Mesothelial cell of epicardium (in vitro differentiated cells): ENCODE measurements around the gene ACRV1. TPM values are rescaled to one million over a fixed set of nuclear protein-coding genes. Genes with fewer than 3 reads are reported as not detected.

Source experiments
- DNase-seq, 2 experiments: peaks; one replicate each; pipeline ENCODE4 v3.0.0; 2021; ENCODE audit warnings: low spot score in 2 of 2; ENCODE audit not compliant: unreplicated experiment in 2 of 2
- H3K27ac Mint-ChIP-seq: 2 replicates; pipeline ENCODE4 v1.8.0; 2021; ENCODE audit warnings: mixed read lengths
- H3K27me3 Mint-ChIP-seq: 2 replicates; pipeline ENCODE4 v1.8.0; 2021; ENCODE audit warnings: low read depth, mixed read lengths
- H3K36me3 Mint-ChIP-seq: 2 replicates; pipeline ENCODE4 v1.8.0; 2021; ENCODE audit warnings: mixed read lengths
- H3K4me1 Mint-ChIP-seq: 2 replicates; pipeline ENCODE4 v1.8.0; 2021; ENCODE audit warnings: mixed read lengths
- H3K4me3 Mint-ChIP-seq: 2 replicates; pipeline ENCODE4 v1.8.0; 2021; ENCODE audit warnings: mild to moderate bottlenecking, moderate library complexity, mixed read lengths
- H3K9me3 Mint-ChIP-seq: 2 replicates; pipeline ENCODE4 v1.8.0; 2021; ENCODE audit warnings: mixed read lengths
- total RNA-seq: library from RNA; stranded (reverse); gene quantifications from 3 replicates; pipeline ENCODE4 v1.2.1, GENCODE V29; 2021
- TF ChIP-seq, protein P1 (sequence below): fragments of 200-600 bp; sonication (generic); IDR thresholded peaks from one replicate; pipeline ENCODE4 v1.5.0; 2021; ENCODE audit warnings: antibody characterized with exemption; ENCODE audit not compliant: unreplicated experiment

Gene ACRV1
- total RNA-seq, 1 donor from 2014 or later, result 0.25 TPM

DNA sequence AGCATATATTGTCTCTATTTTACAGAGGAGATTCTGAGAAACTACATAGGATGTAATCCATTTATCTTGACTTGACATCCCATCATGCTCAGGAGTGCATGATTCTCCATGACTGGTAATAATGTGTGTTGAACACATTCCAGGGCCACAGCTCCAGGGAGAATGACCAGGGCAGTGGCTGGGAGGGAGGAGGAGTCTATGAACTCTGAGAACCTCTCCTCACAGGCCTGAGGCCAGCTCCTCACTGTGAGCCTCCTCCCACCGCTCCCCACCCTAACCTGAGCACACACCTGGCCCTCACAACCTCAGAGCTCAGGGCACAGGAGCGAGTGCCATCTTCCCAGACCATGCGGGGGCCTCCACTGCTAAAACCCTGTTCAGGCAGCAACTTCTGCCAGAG, 8.0 kb upstream of the ACRV1 start:
- Mint-ChIP-seq H3K27ac (no peak overlapping the region), H3K9me3 (no peaks in the 10 kb centered on the region), H3K36me3 (no peaks in the 10 kb centered on the region), H3K4me3 (no peak overlapping the region), H3K27me3 (no peaks in the 10 kb centered on the region), H3K4me1 (no peaks in the 10 kb centered on the region)
- no peak for DNase-seq
- TF ChIP-seq, protein P1, sequence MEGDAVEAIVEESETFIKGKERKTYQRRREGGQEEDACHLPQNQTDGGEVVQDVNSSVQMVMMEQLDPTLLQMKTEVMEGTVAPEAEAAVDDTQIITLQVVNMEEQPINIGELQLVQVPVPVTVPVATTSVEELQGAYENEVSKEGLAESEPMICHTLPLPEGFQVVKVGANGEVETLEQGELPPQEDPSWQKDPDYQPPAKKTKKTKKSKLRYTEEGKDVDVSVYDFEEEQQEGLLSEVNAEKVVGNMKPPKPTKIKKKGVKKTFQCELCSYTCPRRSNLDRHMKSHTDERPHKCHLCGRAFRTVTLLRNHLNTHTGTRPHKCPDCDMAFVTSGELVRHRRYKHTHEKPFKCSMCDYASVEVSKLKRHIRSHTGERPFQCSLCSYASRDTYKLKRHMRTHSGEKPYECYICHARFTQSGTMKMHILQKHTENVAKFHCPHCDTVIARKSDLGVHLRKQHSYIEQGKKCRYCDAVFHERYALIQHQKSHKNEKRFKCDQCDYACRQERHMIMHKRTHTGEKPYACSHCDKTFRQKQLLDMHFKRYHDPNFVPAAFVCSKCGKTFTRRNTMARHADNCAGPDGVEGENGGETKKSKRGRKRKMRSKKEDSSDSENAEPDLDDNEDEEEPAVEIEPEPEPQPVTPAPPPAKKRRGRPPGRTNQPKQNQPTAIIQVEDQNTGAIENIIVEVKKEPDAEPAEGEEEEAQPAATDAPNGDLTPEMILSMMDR, result no peak

DNA sequence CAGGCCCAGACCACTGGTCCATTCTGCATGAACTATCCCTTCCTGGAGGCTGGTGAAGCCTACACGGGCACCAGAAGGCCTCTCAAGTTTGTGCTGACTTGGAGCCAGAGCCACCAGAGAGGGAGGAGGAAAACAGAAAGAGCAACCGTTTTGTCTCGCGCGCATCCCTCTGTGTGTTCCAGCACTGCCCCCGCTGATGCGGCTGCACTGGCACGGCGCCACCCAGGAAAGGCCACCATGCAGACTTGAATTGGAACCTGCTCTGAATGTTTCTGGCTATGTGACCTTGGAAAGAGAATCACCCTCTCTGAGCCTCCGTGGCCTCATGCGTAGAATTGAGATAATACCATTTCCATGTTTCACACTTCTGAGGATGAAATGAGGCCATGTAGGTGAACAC, 7.4 kb upstream of the ACRV1 start:
- no peaks in the 10 kb centered on the region for H3K9me3 Mint-ChIP-seq
- H3K4me3 Mint-ChIP-seq, result no peak overlapping the region
- H3K27me3 Mint-ChIP-seq, result no peaks in the 10 kb centered on the region
- H3K36me3 Mint-ChIP-seq, result no peaks in the 10 kb centered on the region
- no peaks in the 10 kb centered on the region for H3K4me1 Mint-ChIP-seq
- DNase-seq, result no peak
- no peak overlapping the region for H3K27ac Mint-ChIP-seq
- TF ChIP-seq, protein P1, result no peak

DNA sequence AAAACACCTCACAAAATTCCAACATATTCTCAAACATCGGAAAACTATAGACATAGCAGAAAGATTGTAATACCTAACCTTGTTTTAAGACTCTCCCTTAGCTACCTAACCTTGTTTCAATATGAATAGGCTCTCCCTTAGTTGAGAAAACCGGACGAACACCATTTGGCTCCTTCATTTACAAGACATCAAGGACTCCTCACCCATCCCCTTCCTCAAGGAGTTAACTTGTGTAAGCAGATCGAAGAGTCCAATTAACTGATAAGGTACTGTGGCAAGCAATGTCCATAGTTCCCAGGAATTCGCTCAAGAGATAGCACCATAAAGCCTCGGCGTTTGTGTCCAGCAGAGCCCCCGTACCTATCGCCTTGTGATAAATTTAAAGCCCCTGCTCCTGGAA, 4.6 kb upstream of the ACRV1 start:
- Mint-ChIP-seq H3K4me1 (no peaks in the 10 kb centered on the region), H3K9me3 (no peaks in the 10 kb centered on the region), H3K27me3 (no peaks in the 10 kb centered on the region), H3K4me3 (no peak overlapping the region), H3K36me3 (no peaks in the 10 kb centered on the region), H3K27ac (no peak overlapping the region)
- DNase-seq, result no peak
- TF ChIP-seq, protein P1, result no peak

DNA sequence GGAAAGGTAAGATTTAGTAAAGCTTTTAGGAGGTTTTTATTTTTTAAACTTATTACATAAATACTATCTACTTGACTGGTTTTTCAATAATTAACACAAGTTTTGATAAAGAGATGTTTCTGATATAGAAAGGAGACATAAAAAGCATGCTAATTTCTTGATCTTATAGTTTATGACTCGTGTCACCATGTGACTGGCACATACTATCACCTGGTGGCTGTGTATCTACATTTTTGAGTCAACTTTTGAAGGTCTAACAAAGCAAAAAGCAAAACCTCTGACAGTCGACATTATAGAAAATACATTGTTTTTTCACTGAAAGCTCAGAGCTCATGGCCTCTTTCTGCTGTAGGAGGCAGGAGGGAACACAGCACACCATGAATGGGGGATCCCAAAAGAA, 810 bp downstream of the ACRV1 start:
- Mint-ChIP-seq H3K27me3 (no peaks in the 10 kb centered on the region), H3K9me3 (no peaks in the 10 kb centered on the region), H3K36me3 (peaks cover 11% of the 10 kb centered on the region), H3K4me1 (no peaks in the 10 kb centered on the region), H3K4me3 (no peak overlapping the region), H3K27ac (no peak overlapping the region)
- DNase-seq, result no peak
- TF ChIP-seq, protein P1, result no peak

DNA sequence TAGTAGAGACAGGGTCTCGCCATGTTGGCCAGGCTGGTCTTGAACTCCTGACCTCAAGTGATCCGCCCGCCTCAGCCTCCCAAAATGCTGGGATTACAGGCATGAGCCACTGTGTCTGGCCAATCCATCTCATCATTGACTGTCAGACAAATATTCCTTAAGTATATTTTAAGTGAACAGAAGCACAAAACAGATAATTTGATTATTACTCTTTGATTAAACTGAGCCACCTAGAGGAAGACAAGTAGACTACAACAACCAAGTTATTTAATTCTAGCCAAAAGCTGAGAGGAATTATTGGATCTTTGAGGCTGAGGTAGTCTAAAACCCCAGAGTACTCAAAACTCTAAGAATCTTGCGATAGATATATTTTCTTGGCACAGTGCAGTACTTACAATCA, 1.2 kb downstream of the ACRV1 start:
- Mint-ChIP-seq H3K4me3 (no peak overlapping the region), H3K27ac (no peak overlapping the region), H3K36me3 (peaks cover 11% of the 10 kb centered on the region), H3K4me1 (no peaks in the 10 kb centered on the region), H3K27me3 (no peaks in the 10 kb centered on the region), H3K9me3 (no peaks in the 10 kb centered on the region)
- TF ChIP-seq, protein P1, result peak; percentile 16
- DNase-seq, result no peak

DNA sequence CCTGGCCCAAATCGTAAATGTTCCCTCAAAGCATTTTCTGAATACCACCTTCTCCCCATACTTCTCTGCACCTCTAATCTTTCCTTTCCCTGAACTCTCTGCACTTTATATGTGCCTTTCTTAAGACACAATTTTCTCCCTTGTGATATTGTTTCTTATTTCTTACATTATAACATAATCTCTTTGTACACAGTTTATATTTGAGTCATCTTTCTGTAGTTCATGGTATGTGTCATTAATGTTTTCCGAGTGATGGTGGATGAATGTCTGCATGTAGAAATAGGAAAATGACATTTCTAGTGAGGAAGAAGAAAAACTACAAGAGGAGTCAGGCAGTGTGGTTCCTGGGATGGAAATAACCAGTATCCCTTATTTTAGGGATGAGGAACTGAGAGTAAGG, 5.5 kb downstream of the ACRV1 start:
- no peak overlapping the region for H3K27ac Mint-ChIP-seq
- H3K4me3 Mint-ChIP-seq, result no peak overlapping the region
- TF ChIP-seq, protein P1, result no peak
- H3K9me3 Mint-ChIP-seq, result no peaks in the 10 kb centered on the region
- no peaks in the 10 kb centered on the region for H3K4me1 Mint-ChIP-seq
- no peaks in the 10 kb centered on the region for H3K27me3 Mint-ChIP-seq
- H3K36me3 Mint-ChIP-seq, result peaks cover 11% of the 10 kb centered on the region
- DNase-seq, result no peak
